Body of pancreas (tissue), 4 donors: ENCODE results near the gene CHSY3. TPM values are rescaled to one million over a fixed set of nuclear protein-coding genes. Genes with fewer than 3 reads are reported as not detected.

Experiments
- ATAC-seq: fragments of 150-250 bp; one replicate; pipeline ENCODE4 v1.9.1; 2016
- DNase-seq, 4 donors: peaks; one replicate each; pipeline ENCODE4 v3.0.0-alpha.2; 2019
- H3K27ac ChIP-seq, 4 donors: fragments of 200-600 bp; sonication (generic); 1 replicate in 3 of 4; 2 replicates in 1 of 4; pipeline versions ENCODE4 v1.5.1 to v1.6.1; 2016 to 2019; ENCODE audit warnings: mild to moderate bottlenecking in 1 of 4, mixed read lengths in 1 of 4, moderate library complexity in 1 of 4
- H3K27me3 ChIP-seq, 2 donors: fragments of 200-600 bp; sonication (generic); one replicate each; pipeline ENCODE4 v1.6.0; 2016; ENCODE audit warnings: mild to moderate bottlenecking in 1 of 2
- H3K36me3 ChIP-seq, 2 donors: fragments of 200-600 bp; sonication (generic); replicated peaks in 1 of 2; 2 replicates each; pipeline ENCODE4 v1.5.1; 2016; ENCODE audit warnings: low read depth in 2 of 2; ENCODE audit not compliant: insufficient read depth in 1 of 2
- H3K4me1 ChIP-seq: fragments of 200-600 bp; sonication (generic); one replicate; pipeline ENCODE4 v1.6.0; 2016
- H3K4me3 ChIP-seq, 2 donors: fragments of 200-600 bp; sonication (generic); 1 replicate in 1 of 2; 2 replicates in 1 of 2; pipeline ENCODE4 v1.5.1; 2016 to 2019
- H3K9me3 ChIP-seq, 3 donors: fragments of 200-600 bp; sonication (generic); 1 replicate in 2 of 3; 2 replicates in 1 of 3; pipeline ENCODE4 v1.5.1; 2016
- POLR2A ChIP-seq, 3 donors: fragments of 450-650 bp; IDR thresholded peaks; one replicate each; pipeline ENCODE4 v1.6.1; 2016; ENCODE audit warnings: antibody characterized with exemption in 3 of 3, mild to moderate bottlenecking in 2 of 3
- WGBS, 2 donors: methylation state at CpG; one replicate each; pipeline ENCODE4 v1.1.5; 2017; 5-methylcytosine and 5-hydroxymethylcytosine counted together
- intact Hi-C: fragments of 100-400 bp; cut with DNase I; formaldehyde crosslinking; loops from one replicate; pipeline ENCODE4 v1.15.1; 2023
- total RNA-seq, 2 donors: library from RNA; depleted of rRNA; stranded (reverse); fragments of >200 nt; gene quantifications; one replicate each; pipeline ENCODE4 v1.1.0, GENCODE V29; 2016
- TF ChIP-seq, protein P1 (sequence below), 7 experiments: fragments of 450-650 bp in 4 of 7; fragments of 200-600 bp in 3 of 7; sonication (generic) in 3 of 7; IDR thresholded peaks; one replicate each; pipeline ENCODE4 v1.5.1; 2016 to 2019; ENCODE audit warnings: antibody characterized with exemption in 7 of 7

The CHSY3 gene
- total RNA-seq, 2 donors from 2014 or later = 3.3 to 6.5 TPM

- no peak for ATAC-seq
- no peak overlapping the region for H3K4me3 ChIP-seq
Observed at GRCh38 chr5:129958581-129958980, 54.3 kb downstream of the CHSY3 start.

GRCh38 chr5:129960831-129961230 lies 56.6 kb downstream of the CHSY3 start:
- Histone ChIP-seq H3K36me3 (no peaks in the 10 kb centered on the region), H3K4me3 (no peak overlapping the region), H3K27ac (no peak overlapping the region), H3K27me3 (no peaks in the 10 kb centered on the region), H3K9me3 (no peaks in the 10 kb centered on the region), H3K4me1 (peaks cover 6% of the 10 kb centered on the region)
- 77 to 82% methylated on average over 6 of the region's 6 CpGs for WGBS, 2 donors
- intact Hi-C loops = no loop called here
- TF ChIP-seq POLR2A (IDR thresholded peaks at IDR 0.05) = no peak
- TF ChIP-seq, protein P1, sequence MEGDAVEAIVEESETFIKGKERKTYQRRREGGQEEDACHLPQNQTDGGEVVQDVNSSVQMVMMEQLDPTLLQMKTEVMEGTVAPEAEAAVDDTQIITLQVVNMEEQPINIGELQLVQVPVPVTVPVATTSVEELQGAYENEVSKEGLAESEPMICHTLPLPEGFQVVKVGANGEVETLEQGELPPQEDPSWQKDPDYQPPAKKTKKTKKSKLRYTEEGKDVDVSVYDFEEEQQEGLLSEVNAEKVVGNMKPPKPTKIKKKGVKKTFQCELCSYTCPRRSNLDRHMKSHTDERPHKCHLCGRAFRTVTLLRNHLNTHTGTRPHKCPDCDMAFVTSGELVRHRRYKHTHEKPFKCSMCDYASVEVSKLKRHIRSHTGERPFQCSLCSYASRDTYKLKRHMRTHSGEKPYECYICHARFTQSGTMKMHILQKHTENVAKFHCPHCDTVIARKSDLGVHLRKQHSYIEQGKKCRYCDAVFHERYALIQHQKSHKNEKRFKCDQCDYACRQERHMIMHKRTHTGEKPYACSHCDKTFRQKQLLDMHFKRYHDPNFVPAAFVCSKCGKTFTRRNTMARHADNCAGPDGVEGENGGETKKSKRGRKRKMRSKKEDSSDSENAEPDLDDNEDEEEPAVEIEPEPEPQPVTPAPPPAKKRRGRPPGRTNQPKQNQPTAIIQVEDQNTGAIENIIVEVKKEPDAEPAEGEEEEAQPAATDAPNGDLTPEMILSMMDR (IDR thresholded peaks at IDR 0.05) = no peak
- ATAC-seq (no peak), DNase-seq (no peak)

More at GRCh38 chr5:129958581-129958980, 54.3 kb downstream of the CHSY3 start:
- H3K9me3 ChIP-seq = no peaks in the 10 kb centered on the region
- no peak overlapping the region for H3K27ac ChIP-seq
- intact Hi-C loops = no loop called here
- no peak for DNase-seq
- TF ChIP-seq, protein P1 (IDR thresholded peaks at IDR 0.05) = no peak
- no peak for TF ChIP-seq POLR2A (IDR thresholded peaks at IDR 0.05)
- H3K27me3 ChIP-seq = no peaks in the 10 kb centered on the region
- no peaks in the 10 kb centered on the region for H3K36me3 ChIP-seq
- H3K4me1 ChIP-seq = peaks cover 6% of the 10 kb centered on the region

DNA sequence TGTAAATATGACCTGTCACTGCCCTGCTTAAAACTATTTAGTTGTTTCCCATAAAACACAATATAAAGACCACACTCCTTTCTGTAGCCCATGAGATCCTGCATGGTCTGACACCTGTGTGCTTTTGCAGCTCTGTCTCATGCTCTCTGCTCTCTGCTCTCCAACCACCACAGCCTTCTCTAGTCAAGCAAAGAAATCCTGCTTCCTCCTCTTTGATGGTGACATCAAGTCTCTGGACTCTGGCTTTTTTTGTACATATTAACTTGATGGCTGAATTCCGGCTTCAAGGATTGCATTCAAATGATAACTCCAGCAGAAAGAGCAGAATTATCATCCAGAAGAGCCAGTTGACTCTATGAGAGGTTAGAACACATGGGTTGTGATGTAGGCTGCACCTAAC lies 58.2 kb downstream of the CHSY3 start:
- no peak for TF ChIP-seq POLR2A (IDR thresholded peaks at IDR 0.05)
- TF ChIP-seq, protein P1 (IDR thresholded peaks at IDR 0.05) = no peak
- intact Hi-C loops = no loop called here
- no peak for ATAC-seq

DNA sequence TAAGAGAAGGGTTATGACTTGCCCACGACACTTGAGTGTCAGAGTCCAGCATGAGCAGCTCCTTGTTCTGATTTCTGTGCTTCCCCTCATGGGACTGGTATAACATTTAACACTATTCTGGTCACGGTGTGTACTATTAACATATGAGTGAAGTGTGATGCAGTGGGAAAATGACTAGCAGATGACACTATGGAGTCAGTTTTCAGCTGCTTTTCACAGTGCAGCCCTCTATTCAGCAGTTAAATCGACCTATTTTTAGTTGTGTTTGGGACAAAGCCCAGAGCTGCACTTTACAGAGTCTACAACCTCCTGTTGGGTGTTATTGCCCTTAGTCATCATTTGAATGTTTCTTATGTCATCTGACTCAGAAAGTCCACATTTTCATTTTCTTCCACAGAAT lies 59.1 kb downstream of the CHSY3 start:
- H3K4me3 ChIP-seq = no peak overlapping the region
- H3K4me1 ChIP-seq = no peaks in the 10 kb centered on the region
- WGBS, 2 donors = 61 to 66% methylated on average over 3 of the region's 3 CpGs
- intact Hi-C loops = no loop called here
- no peaks in the 10 kb centered on the region for H3K27me3 ChIP-seq
- no peak for DNase-seq
- no peak for TF ChIP-seq POLR2A (IDR thresholded peaks at IDR 0.05)
- TF ChIP-seq, protein P1 (IDR thresholded peaks at IDR 0.05) = no peak
- no peak for ATAC-seq
- no peak overlapping the region for H3K27ac ChIP-seq
- H3K9me3 ChIP-seq = no peaks in the 10 kb centered on the region
- H3K36me3 ChIP-seq = no peaks in the 10 kb centered on the region

More for the DNA sequence above, 58.2 kb downstream of the CHSY3 start:
- WGBS, 2 donors = 82 to 85% methylated on average over 1 of the region's 1 CpG
- no peak overlapping the region for H3K4me3 ChIP-seq
- no peaks in the 10 kb centered on the region for H3K27me3 ChIP-seq
- no peak for DNase-seq
- H3K36me3 ChIP-seq = no peaks in the 10 kb centered on the region
- H3K4me1 ChIP-seq = peaks cover 1% of the 10 kb centered on the region
- no peaks in the 10 kb centered on the region for H3K9me3 ChIP-seq
- H3K27ac ChIP-seq = no peak overlapping the region

- Histone ChIP-seq H3K27ac (no peak overlapping the region), H3K4me1 (no peaks in the 10 kb centered on the region), H3K27me3 (no peaks in the 10 kb centered on the region), H3K9me3 (no peaks in the 10 kb centered on the region), H3K36me3 (no peaks in the 10 kb centered on the region), H3K4me3 (no peak overlapping the region)
- TF ChIP-seq POLR2A (IDR thresholded peaks at IDR 0.05) = no peak
- intact Hi-C loops = no loop called here
- no peak for ATAC-seq
- WGBS, 2 donors = 70 to 74% methylated on average over 2 of the region's 2 CpGs
- DNase-seq = no peak
Observed at GRCh38 chr5:129966071-129966470, 61.8 kb downstream of the CHSY3 start.
